Posterior vena cava (tissue), 2 donors: Measurements from ENCODE around the gene ZFAND2A. TPM values are rescaled to one million over a fixed set of nuclear protein-coding genes. Genes with fewer than 3 reads are reported as not detected.

Experiments used
- DNase-seq: peaks from one replicate; pipeline ENCODE4 v3.0.0-alpha.2; 2020; ENCODE audit warnings: low spot score
- intact Hi-C, 2 donors: fragments of 100-400 bp; cut with DNase I; formaldehyde crosslinking; loops; one replicate each; pipeline versions ENCODE4 v1.14.1 to v1.14.2; 2022 to 2023
- total RNA-seq, 2 donors: library from RNA; stranded (reverse); fragmentation: NEBNext Ultra II Directional; extraction: Animal tissue kit (Norgen Biotek cat#: 25700); gene quantifications; one replicate each; pipeline ENCODE4 v1.2.1, GENCODE V29; 2021
- donor health status: DM: yes; HTN: yes; CAD: no.
- donor health status: DM: yes; HTN: yes; CAD: no.

The ZFAND2A gene
- total RNA-seq, 2 donors from 2014 or later: 22.6 to 30.9 TPM

GRCh38 chr7:1114088-1114487 is 45.9 kb downstream of the ZFAND2A start:
- peak; percentile 72 for DNase-seq
- intact Hi-C loops: no loop called here

DNA sequence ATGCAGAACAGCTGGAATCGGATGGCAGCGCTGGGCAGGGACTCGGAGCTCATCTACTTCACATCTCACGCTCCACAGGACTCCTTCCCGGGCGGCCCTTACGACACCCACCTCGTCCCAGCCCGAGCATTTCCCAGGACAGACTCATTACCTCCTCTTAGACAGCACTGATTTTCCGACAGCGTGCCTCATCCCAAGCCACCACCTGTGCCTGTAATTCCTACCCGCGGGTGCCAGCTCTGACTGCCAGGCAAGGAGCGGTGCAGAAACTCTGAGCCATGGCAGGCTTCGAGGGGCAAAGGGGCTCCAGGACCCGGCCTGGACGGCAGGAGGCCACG is 46.5 kb downstream of the ZFAND2A start:
- no peak for DNase-seq

DNA sequence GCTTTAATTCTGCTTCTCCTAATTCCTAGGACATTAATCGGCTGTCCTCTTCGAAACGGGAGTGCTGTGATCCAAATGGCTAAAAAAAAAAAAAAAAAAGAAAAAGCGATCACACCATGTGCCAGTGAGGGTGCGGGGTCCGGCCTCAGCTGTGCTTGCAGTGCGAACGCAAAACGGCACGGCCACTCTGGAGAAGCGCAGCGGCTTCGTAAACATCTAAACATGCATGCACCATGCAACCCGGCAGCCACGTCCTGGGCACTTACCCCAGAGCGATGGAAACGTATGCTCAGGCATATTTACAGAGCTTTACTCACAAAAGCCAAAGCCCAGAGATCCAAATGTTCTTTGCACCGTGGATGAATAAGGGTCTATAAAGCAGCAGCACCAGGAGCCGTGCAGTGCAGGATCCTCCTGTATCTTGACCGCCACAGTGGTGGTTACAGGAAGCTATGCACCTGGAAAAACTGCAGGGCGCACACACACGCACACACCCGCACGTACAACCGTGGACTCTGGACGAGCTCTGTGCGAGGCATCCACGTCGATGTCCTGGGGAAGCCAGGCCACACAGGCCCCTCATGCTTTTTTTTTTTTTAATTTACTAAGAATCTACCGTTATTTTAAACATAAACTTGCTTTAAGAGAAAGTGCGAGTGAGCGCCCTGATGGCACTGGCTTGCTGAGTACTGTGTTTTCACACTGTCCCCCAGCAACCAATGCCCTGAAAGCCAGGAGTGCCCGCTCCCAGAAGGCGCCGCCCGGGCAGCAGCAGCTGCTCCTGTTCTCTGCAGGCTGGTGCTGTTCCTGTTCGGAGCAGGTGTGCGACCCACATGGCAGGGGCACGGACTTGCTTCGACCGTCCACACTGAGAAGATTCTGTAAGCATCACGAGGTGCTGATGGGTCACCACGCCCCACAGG is 47.1 kb downstream of the ZFAND2A start:
- intact Hi-C loops: no loop called here
- peak; percentile 75 for DNase-seq

More for the DNA sequence above, 46.5 kb downstream of the ZFAND2A start:
- intact Hi-C loops: no loop called here

- intact Hi-C loops: no loop called here
Measured at GRCh38 chr7:1112109-1112508, 47.9 kb downstream of the ZFAND2A start.

GRCh38 chr7:1111156-1111555 is 48.8 kb downstream of the ZFAND2A start:
- intact Hi-C loops: no loop called here
- no peak for DNase-seq

More at GRCh38 chr7:1112109-1112508, 47.9 kb downstream of the ZFAND2A start:
- peak; percentile 82 for DNase-seq

GRCh38 chr7:1110358-1110757 is 49.6 kb downstream of the ZFAND2A start:
- intact Hi-C loops: no loop called here
- no peak for DNase-seq

- intact Hi-C loops: no loop called here
- peak; percentile 71 for DNase-seq
Measured at GRCh38 chr7:1109581-1110310, 50.2 kb downstream of the ZFAND2A start.

DNA sequence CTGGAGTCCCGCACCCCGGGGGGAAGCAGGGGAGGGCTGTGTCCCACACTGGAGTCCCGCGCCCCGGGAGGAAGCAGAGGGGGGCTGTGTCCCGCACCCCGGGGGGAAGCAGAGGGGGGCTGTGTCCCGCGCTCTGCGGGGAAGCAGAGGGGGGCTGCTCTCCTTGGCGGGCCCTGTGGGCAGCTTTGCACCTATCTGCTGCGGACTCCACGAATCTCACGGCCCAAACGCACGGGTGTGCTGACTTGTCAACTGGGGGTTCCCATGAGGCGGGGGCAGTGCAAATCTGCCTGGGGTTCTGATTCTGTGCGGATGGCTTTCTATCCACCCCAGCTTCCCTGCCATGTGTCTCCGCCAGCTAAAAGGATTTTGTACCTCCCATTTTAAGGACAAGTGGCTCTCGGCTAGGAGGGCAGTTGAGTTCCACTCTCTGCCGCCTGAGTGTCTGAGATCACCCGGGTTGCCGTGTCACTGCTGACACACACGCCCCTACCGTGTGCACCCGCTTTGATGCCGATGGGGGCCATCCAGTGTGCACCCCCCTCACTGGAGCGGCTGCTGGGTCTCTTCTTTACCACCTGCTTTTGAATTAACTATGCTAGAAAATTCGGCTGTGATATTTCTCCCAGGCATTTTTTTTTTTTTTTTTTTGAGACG is 51.6 kb downstream of the ZFAND2A start:
- DNase-seq: peak; percentile 67
- intact Hi-C loops: no loop called here

DNA sequence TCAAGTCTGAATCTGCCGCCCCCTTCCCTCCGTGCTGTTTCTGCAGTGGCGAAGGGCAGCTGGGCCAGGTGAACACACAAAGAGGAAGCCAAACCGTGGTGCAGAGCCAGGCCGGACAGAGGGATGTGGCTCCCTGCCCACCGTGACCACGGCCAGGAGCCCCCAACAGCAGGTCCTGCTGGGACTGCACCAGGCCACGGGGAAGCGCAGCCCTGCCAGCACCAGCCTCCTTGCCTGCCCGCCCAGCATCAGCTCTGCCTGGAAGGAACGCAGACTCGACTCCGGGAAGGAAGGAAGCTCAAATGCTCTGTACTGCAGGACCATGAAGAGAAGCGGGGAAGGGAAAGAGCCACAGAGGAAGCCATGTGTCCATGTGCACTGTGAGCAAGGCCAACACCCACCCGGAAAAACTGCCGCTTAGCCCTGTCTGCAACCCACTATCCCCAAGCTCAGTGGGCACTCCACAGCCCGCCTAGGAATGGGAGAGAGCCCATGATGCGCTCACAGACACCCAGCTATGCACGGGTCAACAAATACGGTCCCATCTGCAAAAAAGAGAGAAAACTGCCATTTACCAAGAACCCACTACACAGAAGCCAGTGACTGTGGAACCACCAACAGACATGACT is 53.1 kb downstream of the ZFAND2A start:
- peak; percentile 72 for DNase-seq
- intact Hi-C loops: no loop called here

DNA sequence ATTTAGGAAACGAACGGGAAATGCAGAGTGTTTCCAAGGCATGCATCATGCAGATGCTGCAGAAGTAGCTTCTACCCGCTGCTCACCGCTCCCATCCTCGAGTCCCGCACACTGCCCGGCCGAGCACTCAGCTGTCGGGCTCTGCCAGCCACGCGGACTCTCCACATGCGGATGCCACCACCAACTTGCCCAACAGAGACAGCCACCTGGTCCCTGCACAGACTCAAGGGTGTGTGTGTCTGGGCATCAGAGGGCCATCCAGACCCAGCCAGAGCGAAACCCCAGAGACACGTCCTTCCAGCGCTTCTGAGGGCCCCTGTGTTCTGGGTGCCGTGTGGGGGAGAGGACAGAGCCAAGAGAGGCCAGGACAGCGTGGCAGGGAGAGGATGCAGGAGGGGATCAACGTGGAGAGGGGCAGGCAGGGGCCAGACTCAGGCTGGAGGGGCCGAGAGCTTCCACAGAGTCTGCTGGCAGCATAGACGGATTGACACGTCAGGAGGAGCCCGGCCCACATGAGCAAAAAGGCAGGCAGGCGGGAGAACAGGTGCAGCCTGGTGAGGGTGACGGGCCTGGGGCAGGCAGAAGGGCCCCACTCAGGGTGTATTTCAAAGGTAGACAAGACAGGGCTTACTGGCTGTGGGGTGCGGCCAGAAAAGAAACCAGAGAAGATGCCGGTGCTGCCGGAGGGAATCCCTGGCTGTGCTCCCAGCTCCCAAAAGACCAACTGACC is 53.8 kb downstream of the ZFAND2A start:
- DNase-seq: peak; percentile 69
- intact Hi-C loops: no loop called here

GRCh38 chr7:1105189-1105588 is 54.8 kb downstream of the ZFAND2A start:
- intact Hi-C loops: no loop called here
- no peak for DNase-seq

GRCh38 chr7:1104516-1105179 is 55.3 kb downstream of the ZFAND2A start:
- no peak for DNase-seq
- intact Hi-C loops: no loop called here

GRCh38 chr7:1103789-1104515 is 56.0 kb downstream of the ZFAND2A start:
- intact Hi-C loops: no loop called here
- peak; percentile 63 for DNase-seq

DNA sequence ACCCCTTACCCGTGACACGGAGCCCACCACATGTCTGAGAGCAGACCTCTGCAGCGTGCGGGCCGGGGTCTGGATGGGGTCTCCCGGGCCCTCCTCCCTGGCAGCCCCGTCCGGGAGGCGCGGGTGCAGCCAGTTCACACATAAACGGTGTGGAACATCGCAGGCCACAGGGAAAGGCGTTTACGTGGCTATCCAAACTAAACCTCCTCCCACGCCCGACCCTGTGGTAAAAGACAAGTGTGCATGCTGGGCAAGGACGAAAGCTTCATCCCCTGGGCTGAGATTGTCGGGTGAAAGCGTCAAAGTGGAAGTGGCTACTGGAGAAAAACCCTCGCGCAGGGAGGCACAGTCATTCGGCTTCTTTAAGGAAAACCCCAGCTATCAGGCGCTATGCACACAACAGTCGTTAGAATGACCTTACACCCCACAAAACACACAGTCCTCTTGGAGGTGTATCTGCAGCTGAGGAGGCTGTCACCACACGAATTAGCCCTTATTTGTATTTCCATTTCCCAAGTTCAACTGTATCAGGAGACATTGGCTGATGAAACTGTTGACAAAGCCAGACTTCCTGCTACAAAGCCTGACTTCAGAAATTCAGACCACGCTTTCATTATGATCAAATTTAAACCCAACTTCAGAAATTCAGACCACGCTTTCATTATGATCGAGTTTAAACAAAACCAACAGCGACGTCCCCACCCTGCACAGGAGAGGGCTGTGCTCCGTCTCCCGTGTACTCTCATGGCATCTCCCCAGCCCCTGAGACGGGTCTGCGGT is 56.8 kb downstream of the ZFAND2A start:
- no peak for DNase-seq
- intact Hi-C loops: no loop called here
